Activated CD8-positive, alpha-beta T cell treated with anti-CD3 and anti-CD28 coated beads for 36 hours (primary cell): ENCODE measurements around the gene ELMOD1. TPM values are rescaled to one million over a fixed set of nuclear protein-coding genes. Genes with fewer than 3 reads are reported as not detected.

Experiments used
- ATAC-seq: fragments of 200-7000 bp; cut with Tn5 transposase; one replicate; pipeline ENCODE4 v1.10.0; 2021; ENCODE audit warnings: mild to moderate bottlenecking, moderate library complexity
- CTCF ChIA-PET: fragments of 350-600 bp; sonication (Branson Sonifier 250); formaldehyde crosslinking; loops from one replicate; lab custom pipeline; 2021; ENCODE audit warnings: antibody characterized with exemption; lab: Charles Lee
- POLR2A ChIA-PET: fragments of 350-600 bp; sonication (Branson Sonifier 250); formaldehyde crosslinking; loops from one replicate; lab custom pipeline; 2021; ENCODE audit warnings: antibody characterized with exemption; lab: Charles Lee
- DNase-seq: peaks from one replicate; pipeline ENCODE4 v3.0.0-alpha.2; 2020
- H3K27ac Mint-ChIP-seq: one replicate; pipeline ENCODE4 v1.8.0; 2021; ENCODE audit warnings: mild to moderate bottlenecking, mixed read lengths
- H3K27me3 Mint-ChIP-seq: one replicate; pipeline ENCODE4 v1.8.0; 2021; ENCODE audit warnings: mixed read lengths
- H3K36me3 Mint-ChIP-seq: one replicate; pipeline ENCODE4 v1.8.0; 2021; ENCODE audit warnings: low read depth, mixed read lengths
- H3K4me1 Mint-ChIP-seq: one replicate; pipeline ENCODE4 v1.8.0; 2021; ENCODE audit warnings: low read depth, mixed read lengths
- H3K4me3 Mint-ChIP-seq: one replicate; pipeline ENCODE4 v1.8.0; 2021; ENCODE audit warnings: mild to moderate bottlenecking, moderate library complexity, mixed read lengths
- H3K9me3 Mint-ChIP-seq: one replicate; pipeline ENCODE4 v1.8.0; 2021; ENCODE audit warnings: mixed read lengths
- CTCF ChIP-seq: fragments of 200-600 bp; IDR thresholded peaks from one replicate; pipeline ENCODE4 v1.8.0; 2022; ENCODE audit warnings: antibody characterized with exemption, mild to moderate bottlenecking
- intact Hi-C: fragments of 100-400 bp; cut with micrococcal nuclease; formaldehyde crosslinking; loops from one replicate; pipeline ENCODE4 v1.10.0; 2022
- total RNA-seq, 2 experiments: library from RNA; stranded (reverse); gene quantifications; one replicate each; pipeline ENCODE4 v1.2.3, GENCODE V29; 2021

ELMOD1 gene
- total RNA-seq, 2 experiments from 2014 or later: not detected

- no peak for ATAC-seq
- POLR2A ChIA-PET: no interaction called here
These were observed 14.4 kb downstream of the ELMOD1 start for GRCh38 chr11:107605061-107606006.

GRCh38 chr11:107606141-107606540 lies 15.2 kb downstream of the ELMOD1 start:
- DNase-seq: no peak
- H3K27ac Mint-ChIP-seq: no peak overlapping the region
- intact Hi-C loops: no loop called here
- POLR2A ChIA-PET: no interaction called here
- CTCF ChIA-PET: interaction anchor here (1.1 kb wide), 1 partner anchor 56 kb away, joined by 4 read pairs; no protein-coding TSS in a partner anchor
- no peak for TF ChIP-seq CTCF
- H3K9me3 Mint-ChIP-seq: no peaks in the 10 kb centered on the region
- no peak for ATAC-seq
- peaks cover 47% of the 10 kb centered on the region for H3K27me3 Mint-ChIP-seq
- H3K36me3 Mint-ChIP-seq: no peaks in the 10 kb centered on the region
- no peak overlapping the region for H3K4me3 Mint-ChIP-seq
- H3K4me1 Mint-ChIP-seq: no peaks in the 10 kb centered on the region

More at GRCh38 chr11:107605061-107606006, 14.4 kb downstream of the ELMOD1 start:
- DNase-seq: no peak
- Mint-ChIP-seq H3K27ac (no peak overlapping the region), H3K4me3 (no peak overlapping the region), H3K27me3 (peaks cover 48% of the 10 kb centered on the region), H3K4me1 (no peaks in the 10 kb centered on the region), H3K9me3 (no peaks in the 10 kb centered on the region), H3K36me3 (no peaks in the 10 kb centered on the region)
- CTCF ChIA-PET: interaction anchor here (1.0 to 1.8 kb wide), 3 partner anchors 12 to 56 kb away, joined by 3 to 7 read pairs (median 4); no protein-coding TSS in a partner anchor
- intact Hi-C loops: no loop called here
- TF ChIP-seq CTCF: no peak

- H3K27me3 Mint-ChIP-seq: peaks cover 38% of the 10 kb centered on the region
- DNase-seq: no peak
- H3K27ac Mint-ChIP-seq: no peak overlapping the region
- no peaks in the 10 kb centered on the region for H3K9me3 Mint-ChIP-seq
- ChIA-PET POLR2A (no interaction called here), CTCF (interaction anchor here (0.9 to 1.3 kb wide), 6 partner anchors 10 to 162 kb away, joined by 3 to 4 read pairs (median 3); no protein-coding TSS in a partner anchor)
- H3K4me1 Mint-ChIP-seq: no peaks in the 10 kb centered on the region
- no peak for TF ChIP-seq CTCF
- intact Hi-C loops: no loop called here
- no peaks in the 10 kb centered on the region for H3K36me3 Mint-ChIP-seq
- no peak for ATAC-seq
- no peak overlapping the region for H3K4me3 Mint-ChIP-seq
These were observed 17.9 kb downstream of the ELMOD1 start for GRCh38 chr11:107608809-107609208.

GRCh38 chr11:107609400-107610218 lies 18.7 kb downstream of the ELMOD1 start:
- no peak overlapping the region for H3K4me3 Mint-ChIP-seq
- no peaks in the 10 kb centered on the region for H3K9me3 Mint-ChIP-seq
- CTCF ChIA-PET: interaction anchor here (0.9 to 1.3 kb wide), 6 partner anchors 11 to 162 kb away, joined by 3 to 4 read pairs (median 3); no protein-coding TSS in a partner anchor
- peaks cover 32% of the 10 kb centered on the region for H3K27me3 Mint-ChIP-seq
- H3K36me3 Mint-ChIP-seq: no peaks in the 10 kb centered on the region
- no peak for TF ChIP-seq CTCF
- no peaks in the 10 kb centered on the region for H3K4me1 Mint-ChIP-seq
- DNase-seq (no peak), ATAC-seq (no peak)
- POLR2A ChIA-PET: interaction anchor here (0.6 kb wide), 1 partner anchor 42 kb away, joined by 3 read pairs; no protein-coding TSS in a partner anchor
- H3K27ac Mint-ChIP-seq: no peak overlapping the region
- intact Hi-C loops: no loop called here
